ENCODE data around the gene ABHD4.
"Not testable (repeated sequence)": the region's sequence is repeated elsewhere in the genome, so short reads cannot be mapped to it uniquely, and the experiment has no call there.

ABHD4 gene, protein sequence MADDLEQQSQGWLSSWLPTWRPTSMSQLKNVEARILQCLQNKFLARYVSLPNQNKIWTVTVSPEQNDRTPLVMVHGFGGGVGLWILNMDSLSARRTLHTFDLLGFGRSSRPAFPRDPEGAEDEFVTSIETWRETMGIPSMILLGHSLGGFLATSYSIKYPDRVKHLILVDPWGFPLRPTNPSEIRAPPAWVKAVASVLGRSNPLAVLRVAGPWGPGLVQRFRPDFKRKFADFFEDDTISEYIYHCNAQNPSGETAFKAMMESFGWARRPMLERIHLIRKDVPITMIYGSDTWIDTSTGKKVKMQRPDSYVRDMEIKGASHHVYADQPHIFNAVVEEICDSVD

DNA sequence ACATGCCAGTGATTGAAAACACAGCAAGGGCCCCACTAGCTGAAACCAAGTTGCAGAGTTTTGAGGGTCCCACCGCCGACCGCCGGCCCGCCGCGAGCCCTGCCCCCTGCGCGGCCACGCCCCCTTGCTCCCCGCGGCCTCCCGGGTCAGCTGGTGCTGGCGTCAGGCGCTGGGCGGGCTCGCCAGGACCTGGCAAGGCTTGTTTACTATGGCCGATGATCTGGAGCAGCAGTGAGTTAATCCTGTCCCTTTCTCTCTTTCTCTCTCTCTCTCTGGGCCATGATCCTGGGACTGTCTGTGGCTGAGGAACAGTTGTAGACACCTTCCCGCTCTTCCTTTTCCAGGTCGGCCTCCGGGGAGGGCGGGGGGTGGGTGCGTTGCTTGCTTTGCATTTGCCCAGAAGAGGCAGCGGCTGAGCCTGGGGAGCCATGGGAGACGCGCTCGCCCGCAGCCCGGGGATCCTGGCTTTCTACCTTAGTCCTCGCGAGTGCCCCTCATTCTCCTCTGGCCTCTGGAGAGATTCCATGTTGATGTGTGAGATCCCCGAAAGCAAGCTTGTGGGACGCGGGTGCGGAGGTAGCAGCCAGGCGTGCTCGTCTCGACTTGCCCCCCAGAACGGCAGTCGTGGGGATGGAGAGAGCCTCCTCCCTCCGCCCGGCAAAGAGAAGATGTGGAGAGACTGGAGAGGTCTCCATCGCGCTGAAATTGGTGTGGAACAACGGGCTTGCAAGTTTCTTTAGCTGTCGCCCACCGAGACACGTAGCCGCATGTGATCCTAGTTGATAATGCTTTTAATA, at the start of gene ABHD4:
Gene ABHD4 (plus strand): TSS at position 202 of the 797 bp plus-strand sequence. CDS start 7 bp downstream, at position 209.
- Histone ChIP-seq H3K27me3 (ENCODE audit: control insufficient read depth, insufficient read depth, low read length) (no peaks in the 10 kb centered on the region), H3K9ac (ENCODE audit: low read depth, low read length) (peak within 1 kb of the TSS; percentile 66), H3K9me3 (ENCODE audit: control insufficient read depth, insufficient read depth, low read length) (no peaks in the 10 kb centered on the region), H3K36me3 (ENCODE audit: control insufficient read depth, insufficient read depth, low read length) (peaks cover 17% of the 10 kb centered on the region), H3K4me1 (ENCODE audit: control insufficient read depth, insufficient read depth, low read length) (peaks cover 11% of the 10 kb centered on the region), H3K4me3 (ENCODE audit: low read depth, low read length) (peak within 1 kb of the TSS; percentile 98)

DNA sequence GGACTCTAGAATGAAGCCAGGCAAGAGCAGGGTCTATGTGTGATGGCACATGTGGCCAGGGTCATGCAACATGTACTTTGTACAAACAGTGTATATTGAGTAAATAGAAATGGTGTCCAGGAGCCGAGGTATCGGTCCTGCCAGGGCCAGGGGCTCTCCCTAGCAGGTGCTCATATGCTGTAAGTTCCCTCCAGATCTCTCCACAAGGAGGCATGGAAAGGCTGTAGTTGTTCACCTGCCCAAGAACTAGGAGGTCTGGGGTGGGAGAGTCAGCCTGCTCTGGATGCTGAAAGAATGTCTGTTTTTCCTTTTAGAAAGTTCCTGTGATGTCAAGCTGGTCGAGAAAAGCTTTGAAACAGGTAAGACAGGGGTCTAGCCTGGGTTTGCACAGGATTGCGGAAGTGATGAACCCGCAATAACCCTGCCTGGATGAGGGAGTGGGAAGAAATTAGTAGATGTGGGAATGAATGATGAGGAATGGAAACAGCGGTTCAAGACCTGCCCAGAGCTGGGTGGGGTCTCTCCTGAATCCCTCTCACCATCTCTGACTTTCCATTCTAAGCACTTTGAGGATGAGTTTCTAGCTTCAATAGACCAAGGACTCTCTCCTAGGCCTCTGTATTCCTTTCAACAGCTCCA, 48.7 kb upstream of the ABHD4 start:
- H3K4me1 ChIP-seq (ENCODE audit: control insufficient read depth, insufficient read depth, low read length) = peaks cover 14% of the 10 kb centered on the region
- H3K4me3 ChIP-seq (ENCODE audit: low read depth, low read length) = no peak overlapping the region
- H3K27me3 ChIP-seq (ENCODE audit: control insufficient read depth, insufficient read depth, low read length) = peaks cover 3% of the 10 kb centered on the region
- H3K9me3 ChIP-seq (ENCODE audit: control insufficient read depth, insufficient read depth, low read length) = no peaks in the 10 kb centered on the region
- no peak overlapping the region for H3K9ac ChIP-seq (ENCODE audit: low read depth, low read length)
- no peaks in the 10 kb centered on the region for H3K36me3 ChIP-seq (ENCODE audit: control insufficient read depth, insufficient read depth, low read length)

DNA sequence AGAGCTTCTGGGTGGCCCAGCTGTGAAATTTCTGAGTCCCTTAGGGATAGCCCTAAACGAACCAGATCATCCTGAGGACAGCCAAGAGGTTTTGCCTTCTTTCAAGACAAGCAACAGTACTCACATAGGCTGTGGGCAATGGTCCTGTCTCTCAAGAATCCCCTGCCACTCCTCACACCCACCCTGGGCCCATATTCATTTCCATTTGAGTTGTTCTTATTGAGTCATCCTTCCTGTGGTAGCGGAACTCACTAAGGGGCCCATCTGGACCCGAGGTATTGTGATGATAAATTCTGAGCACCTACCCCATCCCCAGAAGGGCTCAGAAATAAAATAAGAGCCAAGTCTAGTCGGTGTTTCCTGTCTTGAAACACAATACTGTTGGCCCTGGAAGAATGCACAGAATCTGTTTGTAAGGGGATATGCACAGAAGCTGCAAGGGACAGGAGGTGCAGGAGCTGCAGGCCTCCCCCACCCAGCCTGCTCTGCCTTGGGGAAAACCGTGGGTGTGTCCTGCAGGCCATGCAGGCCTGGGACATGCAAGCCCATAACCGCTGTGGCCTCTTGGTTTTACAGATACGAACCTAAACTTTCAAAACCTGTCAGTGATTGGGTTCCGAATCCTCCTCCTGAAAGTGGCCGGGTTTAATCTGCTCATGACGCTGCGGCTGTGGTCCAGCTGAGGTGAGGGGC, 48.0 kb upstream of the ABHD4 start:
- no peak overlapping the region for H3K4me3 ChIP-seq (ENCODE audit: low read depth, low read length)
- H3K9ac ChIP-seq (ENCODE audit: low read depth, low read length) = no peak overlapping the region
- H3K36me3 ChIP-seq (ENCODE audit: control insufficient read depth, insufficient read depth, low read length) = no peaks in the 10 kb centered on the region
- no peaks in the 10 kb centered on the region for H3K9me3 ChIP-seq (ENCODE audit: control insufficient read depth, insufficient read depth, low read length)
- peaks cover 14% of the 10 kb centered on the region for H3K4me1 ChIP-seq (ENCODE audit: control insufficient read depth, insufficient read depth, low read length)
- H3K27me3 ChIP-seq (ENCODE audit: control insufficient read depth, insufficient read depth, low read length) = peaks cover under 1% of the 10 kb centered on the region

DNA sequence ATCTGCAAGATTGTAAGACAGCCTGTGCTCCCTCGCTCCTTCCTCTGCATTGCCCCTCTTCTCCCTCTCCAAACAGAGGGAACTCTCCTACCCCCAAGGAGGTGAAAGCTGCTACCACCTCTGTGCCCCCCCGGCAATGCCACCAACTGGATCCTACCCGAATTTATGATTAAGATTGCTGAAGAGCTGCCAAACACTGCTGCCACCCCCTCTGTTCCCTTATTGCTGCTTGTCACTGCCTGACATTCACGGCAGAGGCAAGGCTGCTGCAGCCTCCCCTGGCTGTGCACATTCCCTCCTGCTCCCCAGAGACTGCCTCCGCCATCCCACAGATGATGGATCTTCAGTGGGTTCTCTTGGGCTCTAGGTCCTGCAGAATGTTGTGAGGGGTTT, 46.5 kb upstream of the ABHD4 start:
- Histone ChIP-seq H3K36me3 (ENCODE audit: control insufficient read depth, insufficient read depth, low read length) (no peaks in the 10 kb centered on the region), H3K4me1 (ENCODE audit: control insufficient read depth, insufficient read depth, low read length) (peaks cover 12% of the 10 kb centered on the region), H3K9ac (ENCODE audit: low read depth, low read length) (no peak overlapping the region), H3K9me3 (ENCODE audit: control insufficient read depth, insufficient read depth, low read length) (no peaks in the 10 kb centered on the region), H3K27me3 (ENCODE audit: control insufficient read depth, insufficient read depth, low read length) (no peaks in the 10 kb centered on the region), H3K4me3 (ENCODE audit: low read depth, low read length) (no peak overlapping the region)

DNA sequence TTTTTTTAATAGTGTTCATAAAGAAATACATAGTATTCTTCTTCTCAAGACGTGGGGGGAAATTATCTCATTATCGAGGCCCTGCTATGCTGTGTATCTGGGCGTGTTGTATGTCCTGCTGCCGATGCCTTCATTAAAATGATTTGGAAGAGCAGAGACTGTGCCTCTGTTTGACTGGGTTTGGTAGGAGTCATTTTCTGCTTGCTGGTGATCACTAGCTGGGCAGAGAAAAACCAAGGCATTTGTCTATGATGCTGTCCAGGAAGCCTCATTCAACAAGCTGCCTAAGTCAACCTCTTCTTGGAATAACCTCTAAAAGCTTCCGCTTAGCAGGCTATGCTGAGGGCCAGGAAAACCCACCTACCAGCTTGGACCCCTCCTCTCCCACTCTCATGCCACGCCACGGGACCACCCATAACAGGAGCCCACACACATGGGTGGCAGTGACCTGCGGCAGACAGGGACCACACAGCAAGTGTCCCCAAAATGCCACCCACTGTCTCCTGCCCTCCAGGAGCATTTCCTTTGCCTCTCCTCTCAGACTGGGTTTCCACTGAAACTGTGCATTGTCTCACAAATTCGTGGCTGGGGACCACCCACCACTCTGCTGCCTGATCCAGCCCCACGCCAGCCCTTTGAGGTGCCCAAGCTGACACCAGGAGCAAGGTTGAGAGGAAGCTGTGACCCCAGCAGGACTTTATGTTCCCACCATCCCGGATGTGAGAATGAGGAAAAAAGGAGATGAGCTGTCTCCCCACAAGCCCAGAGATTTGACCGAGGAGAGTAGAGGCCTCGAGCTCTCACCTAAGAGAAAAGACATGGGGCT, 45.9 kb upstream of the ABHD4 start:
- no peaks in the 10 kb centered on the region for H3K9me3 ChIP-seq (ENCODE audit: control insufficient read depth, insufficient read depth, low read length)
- no peak overlapping the region for H3K9ac ChIP-seq (ENCODE audit: low read depth, low read length)
- no peaks in the 10 kb centered on the region for H3K27me3 ChIP-seq (ENCODE audit: control insufficient read depth, insufficient read depth, low read length)
- peaks cover 8% of the 10 kb centered on the region for H3K4me1 ChIP-seq (ENCODE audit: control insufficient read depth, insufficient read depth, low read length)
- no peaks in the 10 kb centered on the region for H3K36me3 ChIP-seq (ENCODE audit: control insufficient read depth, insufficient read depth, low read length)
- no peak overlapping the region for H3K4me3 ChIP-seq (ENCODE audit: low read depth, low read length)

DNA sequence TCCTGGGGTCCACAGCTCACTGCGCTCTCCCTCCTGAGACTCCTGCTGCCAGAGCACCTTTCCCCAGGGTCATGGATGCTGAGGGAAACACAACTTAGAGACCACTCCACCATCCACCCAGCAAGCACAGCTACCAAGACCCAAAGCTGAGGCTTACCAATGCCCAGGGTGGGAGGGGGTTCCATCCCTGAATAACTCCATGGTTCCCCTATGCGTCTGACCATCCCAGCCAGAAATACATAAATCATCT, 45.3 kb upstream of the ABHD4 start:
- no peak overlapping the region for H3K9ac ChIP-seq (ENCODE audit: low read depth, low read length)
- H3K4me1 ChIP-seq (ENCODE audit: control insufficient read depth, insufficient read depth, low read length) = peaks cover 8% of the 10 kb centered on the region
- H3K9me3 ChIP-seq (ENCODE audit: control insufficient read depth, insufficient read depth, low read length) = no peaks in the 10 kb centered on the region
- H3K36me3 ChIP-seq (ENCODE audit: control insufficient read depth, insufficient read depth, low read length) = no peaks in the 10 kb centered on the region
- H3K4me3 ChIP-seq (ENCODE audit: low read depth, low read length) = no peak overlapping the region
- no peaks in the 10 kb centered on the region for H3K27me3 ChIP-seq (ENCODE audit: control insufficient read depth, insufficient read depth, low read length)

DNA sequence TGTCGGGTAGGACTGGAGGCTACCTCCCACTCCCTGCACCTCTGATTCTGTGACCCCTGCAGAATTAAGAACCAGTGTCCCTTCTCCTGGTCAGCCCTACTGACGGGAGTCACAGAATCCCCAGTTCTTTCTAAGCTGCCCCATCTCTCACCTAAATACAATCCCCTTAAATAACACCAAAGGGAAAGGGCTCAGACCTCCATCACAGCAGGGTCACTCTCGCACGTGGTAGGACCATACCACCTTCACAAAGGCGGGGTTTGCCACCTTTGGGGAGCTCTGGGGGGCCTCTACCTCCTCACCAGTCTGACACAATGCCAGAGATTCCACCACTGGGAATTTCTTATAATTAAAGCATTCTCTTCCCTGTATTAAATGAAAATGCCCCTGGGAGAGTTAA, 44.7 kb upstream of the ABHD4 start:
- no peaks in the 10 kb centered on the region for H3K9me3 ChIP-seq (ENCODE audit: control insufficient read depth, insufficient read depth, low read length)
- no peaks in the 10 kb centered on the region for H3K27me3 ChIP-seq (ENCODE audit: control insufficient read depth, insufficient read depth, low read length)
- peaks cover 8% of the 10 kb centered on the region for H3K4me1 ChIP-seq (ENCODE audit: control insufficient read depth, insufficient read depth, low read length)
- H3K9ac ChIP-seq (ENCODE audit: low read depth, low read length) = no peak overlapping the region
- no peak overlapping the region for H3K4me3 ChIP-seq (ENCODE audit: low read depth, low read length)
- no peaks in the 10 kb centered on the region for H3K36me3 ChIP-seq (ENCODE audit: control insufficient read depth, insufficient read depth, low read length)

DNA sequence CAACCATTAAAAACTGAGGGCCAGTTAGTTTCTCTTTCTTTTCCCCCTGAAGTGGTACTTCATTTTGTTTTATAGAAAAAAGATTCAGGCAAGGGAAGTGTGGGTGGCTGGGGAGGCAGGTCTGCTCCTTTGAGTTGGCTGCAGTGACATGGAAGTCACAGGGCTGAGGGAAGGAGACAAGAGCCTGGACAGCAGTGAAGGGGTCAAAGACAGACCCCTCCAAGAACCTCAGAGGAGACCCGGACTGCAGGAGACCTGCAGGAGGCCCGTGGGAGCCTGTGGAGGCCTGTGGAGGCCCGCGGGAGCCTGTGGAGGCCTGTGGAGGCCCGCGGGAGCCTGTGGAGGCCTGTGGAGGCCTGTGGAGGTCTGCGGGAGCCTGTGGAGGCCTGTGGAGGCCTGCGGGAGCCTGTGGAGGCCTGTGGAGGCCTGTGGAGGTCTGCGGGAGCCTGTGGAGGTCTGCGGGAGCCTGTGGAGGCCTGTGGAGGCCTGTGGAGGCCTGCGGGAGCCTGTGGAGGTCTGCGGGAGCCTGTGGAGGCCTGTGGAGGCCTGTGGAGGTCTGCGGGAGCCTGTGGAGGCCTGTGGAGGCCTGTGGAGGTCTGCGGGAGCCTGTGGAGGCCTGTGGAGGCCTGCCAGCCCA, 44.1 kb upstream of the ABHD4 start:
- not testable (repeated sequence) for H3K4me1 ChIP-seq (ENCODE audit: control insufficient read depth, insufficient read depth, low read length); H3K9ac ChIP-seq (ENCODE audit: low read depth, low read length); H3K36me3 ChIP-seq (ENCODE audit: control insufficient read depth, insufficient read depth, low read length)

DNA sequence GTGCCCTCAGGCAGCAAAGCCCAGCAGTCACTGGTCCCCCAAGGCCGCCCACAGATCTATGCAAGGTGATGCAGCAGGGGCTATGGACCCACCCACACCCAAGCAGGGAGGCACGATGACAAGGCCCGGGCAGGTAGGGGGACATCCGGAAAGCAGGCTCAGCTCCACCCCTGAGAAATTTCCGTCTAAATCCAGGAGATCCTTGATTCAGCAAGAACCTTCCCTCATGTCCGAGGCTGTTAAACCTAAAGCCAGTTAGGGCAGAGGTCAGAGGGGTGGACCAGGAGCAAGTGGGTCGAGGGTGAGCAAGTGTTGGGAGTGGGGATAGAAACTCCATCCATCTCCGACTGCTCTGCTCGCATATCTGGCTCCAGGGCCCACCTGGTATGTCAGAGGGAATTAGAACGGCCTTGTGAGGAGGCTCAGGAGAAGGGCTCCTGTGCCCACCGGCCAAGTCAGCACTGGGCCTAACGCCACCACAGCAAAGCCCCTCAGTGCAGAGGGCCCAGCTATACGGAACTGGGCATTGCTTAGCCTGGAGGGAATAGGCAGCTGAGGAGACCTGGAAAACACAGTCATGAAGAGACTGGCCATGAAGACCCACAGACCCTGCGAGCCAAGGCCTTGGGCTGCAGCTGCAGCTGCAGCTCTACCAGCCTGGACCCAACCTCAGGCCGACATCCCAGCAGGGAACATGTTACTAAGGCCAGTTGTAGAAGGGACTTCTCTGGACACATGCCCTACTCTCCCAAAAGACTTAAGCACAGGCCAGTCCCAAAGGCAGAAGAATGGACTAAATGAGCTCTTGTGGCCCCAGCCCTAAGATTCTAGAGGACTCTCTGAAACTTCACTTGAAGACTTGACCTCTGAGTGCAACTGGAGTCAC, 43.4 kb upstream of the ABHD4 start:
- no peaks in the 10 kb centered on the region for H3K36me3 ChIP-seq (ENCODE audit: control insufficient read depth, insufficient read depth, low read length)
- no peaks in the 10 kb centered on the region for H3K27me3 ChIP-seq (ENCODE audit: control insufficient read depth, insufficient read depth, low read length)
- no peak overlapping the region for H3K4me3 ChIP-seq (ENCODE audit: low read depth, low read length)
- no peaks in the 10 kb centered on the region for H3K9me3 ChIP-seq (ENCODE audit: control insufficient read depth, insufficient read depth, low read length)
- H3K4me1 ChIP-seq (ENCODE audit: control insufficient read depth, insufficient read depth, low read length) = peaks cover 8% of the 10 kb centered on the region
- H3K9ac ChIP-seq (ENCODE audit: low read depth, low read length) = no peak overlapping the region

More for the DNA sequence above, 44.1 kb upstream of the ABHD4 start:
- not testable (repeated sequence) for H3K27me3 ChIP-seq (ENCODE audit: control insufficient read depth, insufficient read depth, low read length); H3K4me3 ChIP-seq (ENCODE audit: low read depth, low read length); H3K9me3 ChIP-seq (ENCODE audit: control insufficient read depth, insufficient read depth, low read length)

DNA sequence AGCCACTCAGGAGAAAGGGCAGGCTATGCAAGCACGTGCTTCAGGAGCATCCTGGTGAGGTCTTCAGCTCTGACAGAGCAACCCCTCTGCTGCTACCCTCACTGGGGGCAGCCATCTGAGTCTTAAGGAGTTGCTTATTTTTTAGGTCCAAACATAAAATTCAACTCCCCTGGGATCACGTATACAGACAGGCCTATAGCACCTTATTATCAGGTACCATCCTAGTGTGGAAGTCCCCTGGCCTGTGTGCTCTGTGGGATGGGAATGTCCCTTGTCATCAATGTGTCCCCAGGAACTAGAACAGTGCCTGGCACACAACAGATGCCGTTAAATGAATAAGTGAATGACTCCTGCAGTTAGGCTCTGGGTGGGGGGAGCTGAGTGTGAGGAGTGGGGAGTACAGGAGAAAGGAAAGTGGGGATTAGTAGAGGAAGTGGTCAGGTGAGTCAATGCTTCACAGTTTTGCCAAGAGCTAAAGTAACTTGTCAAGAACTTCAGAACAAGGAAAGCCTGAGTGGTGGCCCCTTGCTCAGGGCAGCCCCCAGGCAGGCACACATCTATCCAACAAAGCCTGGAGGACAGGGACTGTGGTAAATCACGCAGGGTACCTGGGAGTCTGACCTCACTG, 42.6 kb upstream of the ABHD4 start:
- Histone ChIP-seq H3K36me3 (ENCODE audit: control insufficient read depth, insufficient read depth, low read length) (no peaks in the 10 kb centered on the region), H3K4me3 (ENCODE audit: low read depth, low read length) (no peak overlapping the region), H3K9me3 (ENCODE audit: control insufficient read depth, insufficient read depth, low read length) (no peaks in the 10 kb centered on the region), H3K4me1 (ENCODE audit: control insufficient read depth, insufficient read depth, low read length) (peaks cover 3% of the 10 kb centered on the region), H3K9ac (ENCODE audit: low read depth, low read length) (no peak overlapping the region), H3K27me3 (ENCODE audit: control insufficient read depth, insufficient read depth, low read length) (no peaks in the 10 kb centered on the region)
